Measurements from ENCODE around the gene SUN3. TPM values are rescaled to one million over a fixed set of nuclear protein-coding genes. Genes with fewer than 3 reads are reported as not detected.

The SUN3 gene, protein sequence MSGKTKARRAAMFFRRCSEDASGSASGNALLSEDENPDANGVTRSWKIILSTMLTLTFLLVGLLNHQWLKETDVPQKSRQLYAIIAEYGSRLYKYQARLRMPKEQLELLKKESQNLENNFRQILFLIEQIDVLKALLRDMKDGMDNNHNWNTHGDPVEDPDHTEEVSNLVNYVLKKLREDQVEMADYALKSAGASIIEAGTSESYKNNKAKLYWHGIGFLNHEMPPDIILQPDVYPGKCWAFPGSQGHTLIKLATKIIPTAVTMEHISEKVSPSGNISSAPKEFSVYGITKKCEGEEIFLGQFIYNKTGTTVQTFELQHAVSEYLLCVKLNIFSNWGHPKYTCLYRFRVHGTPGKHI
- total RNA-seq, result not detected in 2 replicates

DNA sequence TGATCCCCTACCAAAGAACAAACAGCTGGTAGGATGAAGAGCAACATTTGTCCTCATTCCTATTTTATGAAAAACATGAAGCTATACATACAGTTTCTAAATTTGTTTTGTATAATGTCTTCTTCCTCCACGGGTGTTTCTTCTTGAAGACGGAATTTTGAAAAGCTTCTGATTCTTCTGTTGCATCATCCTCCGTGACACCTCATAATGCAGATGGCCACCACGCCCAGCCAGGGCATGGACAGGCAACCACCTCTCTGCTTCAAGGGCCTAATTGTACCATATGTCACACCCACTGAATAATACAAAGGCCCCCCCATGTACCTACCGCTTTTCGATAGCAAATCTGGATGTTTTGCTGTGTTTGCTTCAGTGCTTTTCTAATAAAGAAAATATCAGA lies at the start of gene SUN3:
Gene SUN3 (minus strand): TSS at position 170 of the 400 bp plus-strand sequence. CDS start 169 bp downstream, at position 1.
- Mint-ChIP-seq H3K4me1 (no peaks in the 10 kb centered on the region), H3K9me3 (peaks cover 6% of the 10 kb centered on the region), H3K27me3 (peaks cover 39% of the 10 kb centered on the region), H3K27ac (no peak within 1 kb of the TSS), H3K36me3 (ENCODE audit: low read depth) (no peaks in the 10 kb centered on the region), H3K4me3 (no peak within 1 kb of the TSS)
- DNase-seq (no peak), ATAC-seq (ENCODE audit: low read depth) (no peak)
- TF ChIP-seq, protein P1, sequence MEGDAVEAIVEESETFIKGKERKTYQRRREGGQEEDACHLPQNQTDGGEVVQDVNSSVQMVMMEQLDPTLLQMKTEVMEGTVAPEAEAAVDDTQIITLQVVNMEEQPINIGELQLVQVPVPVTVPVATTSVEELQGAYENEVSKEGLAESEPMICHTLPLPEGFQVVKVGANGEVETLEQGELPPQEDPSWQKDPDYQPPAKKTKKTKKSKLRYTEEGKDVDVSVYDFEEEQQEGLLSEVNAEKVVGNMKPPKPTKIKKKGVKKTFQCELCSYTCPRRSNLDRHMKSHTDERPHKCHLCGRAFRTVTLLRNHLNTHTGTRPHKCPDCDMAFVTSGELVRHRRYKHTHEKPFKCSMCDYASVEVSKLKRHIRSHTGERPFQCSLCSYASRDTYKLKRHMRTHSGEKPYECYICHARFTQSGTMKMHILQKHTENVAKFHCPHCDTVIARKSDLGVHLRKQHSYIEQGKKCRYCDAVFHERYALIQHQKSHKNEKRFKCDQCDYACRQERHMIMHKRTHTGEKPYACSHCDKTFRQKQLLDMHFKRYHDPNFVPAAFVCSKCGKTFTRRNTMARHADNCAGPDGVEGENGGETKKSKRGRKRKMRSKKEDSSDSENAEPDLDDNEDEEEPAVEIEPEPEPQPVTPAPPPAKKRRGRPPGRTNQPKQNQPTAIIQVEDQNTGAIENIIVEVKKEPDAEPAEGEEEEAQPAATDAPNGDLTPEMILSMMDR (IDR thresholded peaks at IDR 0.05), result no peak
- ChIA-PET POLR2A (no interaction called here), CTCF (no interaction called here)
- intact Hi-C loops (cut with micrococcal nuclease), result no loop called here

DNA sequence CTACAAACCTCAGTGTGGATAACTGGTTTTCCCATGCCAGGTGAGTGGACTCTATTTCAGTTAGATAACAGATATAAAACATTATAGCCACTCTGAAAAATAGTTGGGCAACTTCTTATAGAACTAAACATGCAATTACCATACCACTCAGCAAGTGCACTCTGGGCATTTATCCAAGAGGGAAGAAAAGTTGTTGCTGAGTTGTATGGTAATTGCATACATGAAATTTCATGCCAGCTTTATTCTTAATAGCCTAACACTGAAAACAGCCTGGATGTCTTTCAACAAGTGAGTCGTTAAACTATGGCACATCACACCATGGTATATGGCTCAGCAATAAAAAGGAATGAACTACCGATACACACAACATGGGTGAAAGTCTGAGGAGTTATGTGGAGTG lies 49.6 kb upstream of the SUN3 start:
- ChIA-PET CTCF (no interaction called here), POLR2A (no interaction called here)
- intact Hi-C loops (cut with micrococcal nuclease), result no loop called here
- Mint-ChIP-seq H3K4me1 (peaks cover 1% of the 10 kb centered on the region), H3K4me3 (no peak overlapping the region), H3K27ac (no peak overlapping the region), H3K9me3 (no peaks in the 10 kb centered on the region), H3K36me3 (ENCODE audit: low read depth) (no peaks in the 10 kb centered on the region), H3K27me3 (peaks cover 8% of the 10 kb centered on the region)
- DNase-seq, result no peak
- TF ChIP-seq, protein P1 (IDR thresholded peaks at IDR 0.05), result no peak
- ATAC-seq (ENCODE audit: low read depth), result no peak

DNA sequence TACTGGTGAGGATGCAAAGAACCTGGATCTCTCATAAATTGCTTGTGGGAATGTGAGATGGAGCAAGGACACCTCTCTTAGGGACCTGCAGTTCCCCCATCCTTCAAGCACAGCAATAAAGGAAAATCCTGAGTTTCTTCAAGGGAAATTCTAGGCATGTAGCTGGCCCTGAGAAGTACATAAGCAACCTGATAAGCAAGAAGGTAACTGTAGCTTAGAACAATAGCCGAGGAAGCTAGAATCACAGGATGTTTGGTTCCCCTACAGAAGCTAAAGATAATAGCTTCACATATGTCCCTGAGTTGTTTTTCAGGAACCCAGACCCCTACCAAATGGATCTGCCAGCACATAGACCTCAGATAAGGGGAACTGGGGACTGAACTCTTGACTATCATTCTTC lies 48.5 kb upstream of the SUN3 start:
- H3K36me3 Mint-ChIP-seq (ENCODE audit: low read depth), result no peaks in the 10 kb centered on the region
- no peak overlapping the region for H3K4me3 Mint-ChIP-seq
- no peak for DNase-seq
- CTCF ChIA-PET, result no interaction called here
- peaks cover 8% of the 10 kb centered on the region for H3K27me3 Mint-ChIP-seq
- no peaks in the 10 kb centered on the region for H3K4me1 Mint-ChIP-seq
- no peak overlapping the region for H3K27ac Mint-ChIP-seq
- no peak for ATAC-seq (ENCODE audit: low read depth)
- no peaks in the 10 kb centered on the region for H3K9me3 Mint-ChIP-seq
- POLR2A ChIA-PET, result no interaction called here
- TF ChIP-seq, protein P1 (IDR thresholded peaks at IDR 0.05), result no peak
- intact Hi-C loops (cut with micrococcal nuclease), result no loop called here

DNA sequence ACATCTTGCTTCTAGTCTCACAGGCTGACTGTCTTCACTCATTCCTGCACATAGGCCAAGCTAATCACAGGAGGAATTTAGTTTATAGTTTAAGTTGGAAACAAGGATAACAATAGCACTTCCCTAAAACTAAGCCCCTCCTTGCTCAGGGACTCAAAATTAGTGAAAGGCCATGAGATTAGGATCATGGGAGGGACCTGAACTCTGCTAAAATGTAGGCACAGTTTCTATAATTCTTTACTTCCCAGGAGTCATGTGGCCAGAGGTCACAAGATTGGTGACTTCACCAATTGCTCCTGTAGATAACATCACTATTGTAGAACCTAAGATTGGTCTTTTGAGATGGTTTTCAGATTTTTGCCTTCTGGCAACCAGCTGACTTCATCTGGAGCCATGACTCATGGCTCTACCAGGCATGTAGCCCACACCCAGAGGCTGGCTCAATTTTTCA lies 45.3 kb upstream of the SUN3 start:
- Mint-ChIP-seq H3K36me3 (ENCODE audit: low read depth) (no peaks in the 10 kb centered on the region), H3K27me3 (no peaks in the 10 kb centered on the region), H3K4me1 (no peaks in the 10 kb centered on the region), H3K4me3 (no peak overlapping the region), H3K27ac (no peak overlapping the region), H3K9me3 (no peaks in the 10 kb centered on the region)
- ChIA-PET CTCF (no interaction called here), POLR2A (interaction anchor here (0.6 kb wide), 1 partner anchor 20 kb away, joined by 3 read pairs; no protein-coding TSS in a partner anchor)
- no peak for ATAC-seq (ENCODE audit: low read depth)
- DNase-seq, result no peak
- TF ChIP-seq, protein P1 (IDR thresholded peaks at IDR 0.05), result no peak
- intact Hi-C loops (cut with micrococcal nuclease), result no loop called here

DNA sequence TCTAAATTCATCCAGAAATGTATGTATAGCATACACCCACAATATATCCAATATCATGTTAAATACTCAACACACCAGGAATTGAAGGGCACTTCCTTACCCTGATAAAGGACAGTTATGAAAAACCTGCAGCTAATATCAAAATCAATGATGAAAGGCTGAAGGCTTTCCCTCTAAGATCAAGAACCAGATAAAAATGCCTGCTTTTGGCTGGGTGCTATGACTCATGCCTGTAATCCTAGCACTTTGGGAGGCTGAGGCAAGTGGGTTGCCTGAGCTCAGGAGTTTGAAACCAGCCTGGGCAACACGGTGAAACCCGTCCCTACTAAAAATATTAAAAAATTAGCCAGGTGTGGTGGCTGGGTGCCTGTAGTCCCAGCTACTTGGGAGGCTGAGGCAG lies 38.6 kb upstream of the SUN3 start:
- Mint-ChIP-seq H3K9me3 (peaks cover 2% of the 10 kb centered on the region), H3K4me3 (no peak overlapping the region), H3K36me3 (ENCODE audit: low read depth) (no peaks in the 10 kb centered on the region), H3K27ac (no peak overlapping the region), H3K27me3 (peaks cover 12% of the 10 kb centered on the region), H3K4me1 (no peaks in the 10 kb centered on the region)
- ChIA-PET CTCF (no interaction called here), POLR2A (no interaction called here)
- TF ChIP-seq, protein P1 (IDR thresholded peaks at IDR 0.05), result no peak
- intact Hi-C loops (cut with micrococcal nuclease), result no loop called here
- ATAC-seq (ENCODE audit: low read depth), result no peak
- no peak for DNase-seq

Data from activated B cell treated with CpG ODN at 0.5 μM for 24 hours (primary cell).